A549 (cell line): ENCODE measurements around the gene ATMIN. TPM values are rescaled to one million over a fixed set of nuclear protein-coding genes. Genes with fewer than 3 reads are reported as not detected.

Experiments used
- ATAC-seq, 2 experiments: fragments of 200-7000 bp in 1 of 2; fragments of >200 bp in 1 of 2; cut with Nextera tagmentation in 1 of 2; cut with Tn5 transposase in 1 of 2; 3 replicates each; pipeline versions ENCODE4 v1.8.0 to v1.9.1; 2018 to 2020; ENCODE audit warnings: mild to moderate bottlenecking in 1 of 2, moderate library complexity in 1 of 2
- CTCF ChIA-PET: fragments of 300-600 bp; sonication (Branson Sonifier 250); formaldehyde crosslinking; extraction: SDS; loops from one replicate; lab custom pipeline; 2021; ENCODE audit warnings: antibody characterized with exemption, inconsistent platforms; lab: Yijun Ruan, JAX
- POLR2A ChIA-PET: fragments of 350-600 bp; formaldehyde crosslinking; extraction: SDS; loops from one replicate; lab custom pipeline; 2021; ENCODE audit warnings: antibody characterized with exemption, inconsistent platforms; lab: Yijun Ruan, JAX
- DNase-seq, 2 experiments: peaks; one replicate each; pipeline versions ENCODE4 v3.0.0 to v3.0.0-alpha.2; 2011 to 2016; ENCODE audit warnings: low read depth in 1 of 2, low spot score in 1 of 2
- FAIRE-seq: peaks from 2 replicates; lab custom pipeline; 2011; peaks lifted over from hg19 to GRCh38; lab: Jason Lieb, UNC
- H3K27ac ChIP-seq, 2 experiments: fragments of >200 bp; sonication (Bioruptor Twin); formaldehyde crosslinking; 3 replicates each; pipeline ENCODE4 v1.5.1; 2016 to 2017
- H3K4me1 ChIP-seq: fragments of >200 bp; sonication (Bioruptor Twin); formaldehyde crosslinking; 3 replicates; pipeline ENCODE4 v1.6.1; 2016
- H3K4me2 ChIP-seq: fragments of >200 bp; sonication (Bioruptor Twin); formaldehyde crosslinking; 3 replicates; pipeline ENCODE4 v1.6.1; 2016
- H3K4me3 ChIP-seq: fragments of >200 bp; sonication (Bioruptor Twin); formaldehyde crosslinking; 3 replicates; pipeline ENCODE4 v1.5.1; 2016
- H3K9me3 ChIP-seq: fragments of >200 bp; sonication (Bioruptor Twin); formaldehyde crosslinking; 3 replicates; pipeline ENCODE4 v1.6.1; 2016
- BCL3 ChIP-seq: fragments of >200 bp; sonication (Bioruptor Twin); formaldehyde crosslinking; IDR thresholded peaks from 3 replicates; pipeline ENCODE4 v1.6.1; 2016
- CHD2 ChIP-seq: fragments of 150-350 bp; IDR thresholded peaks from 2 replicates; pipeline ENCODE4 v1.6.1; 2014; ENCODE audit warnings: low read length; ENCODE audit not compliant: partially characterized antibody
- CHD4 ChIP-seq: fragments of 200-600 bp; sonication (generic); IDR thresholded peaks from 2 replicates; pipeline ENCODE4 v1.6.1; 2016; ENCODE audit warnings: antibody characterized with exemption, mild to moderate bottlenecking, borderline replicate concordance
- EHF ChIP-seq: fragments of 250-450 bp; sonication (Bioruptor Pico); IDR thresholded peaks from 2 replicates; pipeline ENCODE4 v1.5.0; 2020; ENCODE audit warnings: mild to moderate bottlenecking
- ESRRA ChIP-seq: fragments of 150-350 bp; IDR thresholded peaks from 2 replicates; pipeline ENCODE4 v1.6.1; 2014; ENCODE audit warnings: mild to moderate bottlenecking, low read length, borderline replicate concordance
- FOSL2 ChIP-seq, 2 experiments: fragments of 450-650 bp in 1 of 2; fragments of >200 bp in 1 of 2; sonication (Bioruptor Twin) in 1 of 2; formaldehyde crosslinking; IDR thresholded peaks; 2 replicates each; pipeline versions ENCODE4 v1.5.0 to v1.6.1; 2016 to 2020; ENCODE audit warnings: mild to moderate bottlenecking in 1 of 2, moderate library complexity in 1 of 2
- FOXS1 ChIP-seq: fragments of 250-450 bp; sonication (Bioruptor Pico); IDR thresholded peaks from 2 replicates; pipeline ENCODE4 v1.5.0; 2020; ENCODE audit warnings: mild to moderate bottlenecking, moderate library complexity
- GATA3 ChIP-seq: IDR thresholded peaks from 2 replicates; pipeline ENCODE4 v1.6.1; 2012; ENCODE audit warnings: borderline replicate concordance
- KDM1A ChIP-seq: fragments of 200-600 bp; sonication (generic); IDR thresholded peaks from 2 replicates; pipeline ENCODE4 v1.6.1; 2016; ENCODE audit warnings: low read depth, mild to moderate bottlenecking
- MAZ ChIP-seq: fragments of 150-350 bp; IDR thresholded peaks from 2 replicates; pipeline ENCODE4 v1.6.1; 2014; ENCODE audit warnings: antibody characterized with exemption, low read depth, low read length, borderline replicate concordance
- MYC ChIP-seq: IDR thresholded peaks from 2 replicates; pipeline ENCODE4 v1.6.1; 2012; ENCODE audit warnings: mild to moderate bottlenecking, inconsistent platforms, low read length, improper control_type of control experiment, borderline replicate concordance
- NFE2L2 ChIP-seq: fragments of 150-350 bp; conservative IDR thresholded peaks from 2 replicates; pipeline ENCODE4 v1.6.1; 2014; ENCODE audit warnings: low read length
- NR3C1 ChIP-seq: fragments of >200 bp; sonication (Bioruptor Twin); formaldehyde crosslinking; IDR thresholded peaks from 3 replicates; pipeline ENCODE4 v1.6.1; 2017
- PBX3 ChIP-seq: IDR thresholded peaks from 2 replicates; pipeline ENCODE4 v1.6.1; 2012
- RAD21 ChIP-seq, 2 experiments: fragments of >200 bp in 1 of 2; sonication (Bioruptor Twin) in 1 of 2; formaldehyde crosslinking in 1 of 2; IDR thresholded peaks in 1 of 2; conservative IDR thresholded peaks in 1 of 2; 2 replicates in 1 of 2; 3 replicates in 1 of 2; pipeline ENCODE4 v1.6.1; 2012 to 2018; ENCODE audit warnings: inconsistent platforms in 1 of 2
- RARB ChIP-seq: fragments of 250-450 bp; sonication (Bioruptor Pico); IDR thresholded peaks from 2 replicates; pipeline ENCODE4 v1.8.0; 2021; ENCODE audit warnings: mild to moderate bottlenecking, moderate library complexity
- RCOR1 ChIP-seq: fragments of 150-350 bp; IDR thresholded peaks from 2 replicates; pipeline ENCODE4 v1.6.1; 2014; ENCODE audit warnings: antibody characterized with exemption, low read length, low read depth
- RFX5 ChIP-seq: fragments of 450-650 bp; IDR thresholded peaks from 2 replicates; pipeline ENCODE4 v1.7.1; 2014; ENCODE audit warnings: antibody characterized with exemption, mild to moderate bottlenecking, moderate library complexity
- SMC3 ChIP-seq: fragments of >200 bp; sonication (Bioruptor Twin); formaldehyde crosslinking; IDR thresholded peaks from 3 replicates; pipeline ENCODE4 v1.6.1; 2018; ENCODE audit warnings: inconsistent platforms
- TFCP2L1 ChIP-seq: fragments of 250-450 bp; sonication (Bioruptor Pico); IDR thresholded peaks from 2 replicates; pipeline ENCODE4 v1.5.0; 2021; ENCODE audit warnings: mild to moderate bottlenecking
- USF2 ChIP-seq: fragments of 450-650 bp; IDR thresholded peaks from 2 replicates; pipeline ENCODE4 v1.6.1; 2014; ENCODE audit warnings: antibody characterized with exemption
- ZFP36 ChIP-seq: fragments of 450-650 bp; IDR thresholded peaks from 2 replicates; pipeline ENCODE4 v1.6.1; 2014; ENCODE audit warnings: borderline replicate concordance; ENCODE audit not compliant: partially characterized antibody
- ZNF302 ChIP-seq: fragments of 250-450 bp; sonication (Bioruptor Pico); IDR thresholded peaks from 2 replicates; pipeline ENCODE4 v1.9.0; 2021; ENCODE audit warnings: inconsistent platforms, mild to moderate bottlenecking, moderate library complexity
- ZSCAN20 ChIP-seq: fragments of 250-450 bp; sonication (Bioruptor Pico); IDR thresholded peaks from 2 replicates; pipeline ENCODE4 v1.8.0; 2022; ENCODE audit warnings: mild to moderate bottlenecking, moderate library complexity
- WGBS: methylation state at CpG from one replicate; pipeline ENCODE4 v1.1.6; 2017; ENCODE audit errors: missing lambda C conversion rate; 5-methylcytosine and 5-hydroxymethylcytosine counted together
- polyA plus RNA-seq, 4 experiments: library from polyadenylated mRNA; depleted of rRNA in 3 of 4; stranded (reverse); fragments of >200 nt; fragmentation: RNase III in 1 of 4; extraction: RNeasy Plus Mini Kit Qiagen cat#74134 plus additional on column Dnase treatment in 1 of 4; gene quantifications; 2 replicates in 3 of 4; 3 replicates in 1 of 4; pipeline ENCODE4 v1.2.3, GENCODE V29; 2011 to 2017
- TF ChIP-seq, protein P1 (sequence below): IDR thresholded peaks from 2 replicates; pipeline ENCODE4 v1.6.1; 2012
- TF ChIP-seq, protein P2 (sequence below): fragments of >200 bp; sonication (Bioruptor Twin); formaldehyde crosslinking; IDR thresholded peaks from 3 replicates; pipeline ENCODE4 v1.5.1; 2016

Gene ATMIN
- polyA plus RNA-seq, 2 of the 4 experiments (the other 2 are of a cell fraction), result 26.2 to 50.4 TPM

DNA sequence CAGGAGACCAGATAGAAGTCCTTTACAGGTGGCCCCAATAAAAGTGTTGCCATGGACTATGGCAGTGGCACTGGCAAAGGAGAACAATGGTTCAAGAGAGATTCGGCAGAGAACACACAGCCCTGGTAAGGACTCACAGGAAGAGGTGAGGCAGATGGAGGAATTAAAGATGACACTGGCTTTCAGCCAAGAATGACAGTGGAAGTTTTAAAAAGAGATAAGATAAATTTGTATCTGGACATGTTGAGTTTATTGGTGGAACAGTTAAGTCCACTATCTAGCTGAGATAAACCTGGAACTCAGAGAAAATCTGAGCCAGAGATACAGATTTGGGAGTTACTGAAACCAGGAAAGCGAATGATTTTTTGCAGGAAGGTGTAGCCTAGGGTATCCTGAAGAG is 49.1 kb upstream of the ATMIN start (continued):
- TF ChIP-seq MYC, result no peak

DNA sequence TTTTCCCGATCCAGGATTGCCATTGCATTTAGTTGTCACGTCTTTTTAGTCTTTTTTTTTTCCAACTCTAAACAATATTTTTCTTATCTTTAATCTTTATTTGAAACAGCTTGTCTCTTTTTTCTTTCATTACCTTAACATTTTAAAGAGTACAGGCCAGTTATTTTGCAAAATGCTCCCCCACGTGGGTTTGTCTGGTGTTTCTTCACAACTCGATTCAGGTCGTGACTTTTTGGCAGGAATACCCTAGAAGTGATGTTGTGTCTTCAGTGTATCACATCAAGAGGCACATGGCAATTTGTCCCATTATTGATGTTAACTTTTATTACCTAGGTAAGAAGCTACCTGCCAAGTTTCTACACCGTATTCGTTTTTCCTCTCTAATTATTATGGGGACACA is 46.9 kb upstream of the ATMIN start:
- Histone ChIP-seq H3K4me1 (peaks cover 67% of the 10 kb centered on the region), H3K9me3 (no peaks in the 10 kb centered on the region), H3K4me2 (no peak overlapping the region), H3K27ac (no peak overlapping the region), H3K4me3 (no peak overlapping the region)
- no peak for FAIRE-seq
- ChIA-PET CTCF (interaction anchor here (0.7 to 2.4 kb wide), 4 partner anchors 9 to 821 kb away, joined by 3 to 9 read pairs (median 4); no protein-coding TSS in a partner anchor), POLR2A (interaction anchor here (1.0 kb wide), 1 partner anchor 9 kb away, joined by 3 read pairs; no protein-coding TSS in a partner anchor)
- no peak for TF ChIP-seq BCL3
- no peak for TF ChIP-seq EHF (CRISPR knock-in tag)
- no peak for TF ChIP-seq FOXS1
- TF ChIP-seq, protein P1, sequence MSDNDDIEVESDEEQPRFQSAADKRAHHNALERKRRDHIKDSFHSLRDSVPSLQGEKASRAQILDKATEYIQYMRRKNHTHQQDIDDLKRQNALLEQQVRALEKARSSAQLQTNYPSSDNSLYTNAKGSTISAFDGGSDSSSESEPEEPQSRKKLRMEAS, result no peak
- TF ChIP-seq RFX5, result no peak
- no peak for TF ChIP-seq RAD21 (conservative IDR thresholded peaks at IDR 0.05 in 1 of 2, IDR thresholded peaks at IDR 0.05 in 1 of 2)
- no peak for TF ChIP-seq SMC3
- TF ChIP-seq PBX3, result no peak
- TF ChIP-seq GATA3, result no peak
- no peak for TF ChIP-seq CHD2
- no peak for TF ChIP-seq RCOR1
- no peak for TF ChIP-seq MAZ
- no peak for TF ChIP-seq TFCP2L1
- TF ChIP-seq ZSCAN20, result no peak
- TF ChIP-seq ZFP36, result no peak
- no peak for TF ChIP-seq NFE2L2
- TF ChIP-seq KDM1A, result no peak
- ATAC-seq, result no peak
- 82% methylated on average over 7 of the region's 7 CpGs for WGBS
- no peak for DNase-seq

DNA sequence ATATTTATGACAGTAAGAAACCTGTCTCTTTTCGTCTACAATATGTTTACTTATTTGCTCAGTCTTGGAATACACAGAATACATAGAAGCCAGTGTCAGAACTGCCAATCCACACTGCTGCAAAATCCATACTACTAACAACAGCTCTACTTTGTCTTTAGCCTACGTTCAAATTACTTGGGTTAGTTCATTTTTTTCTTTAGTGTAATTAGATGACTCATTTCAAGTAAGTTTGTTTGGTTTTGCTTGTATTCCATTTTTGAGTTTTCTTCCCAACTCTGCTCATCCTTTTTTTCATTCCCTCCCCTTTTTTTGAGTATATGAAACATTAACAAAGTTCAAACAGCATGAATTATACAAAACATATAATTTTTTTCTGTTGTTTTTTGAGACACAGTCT is 45.8 kb upstream of the ATMIN start:
- DNase-seq (no peak), ATAC-seq (no peak), FAIRE-seq (no peak)
- no peak overlapping the region for H3K4me3 ChIP-seq
- WGBS, result 29% methylated on average over 2 of the region's 2 CpGs
- H3K4me2 ChIP-seq, result peak overlapping the region; percentile 15; the same call in 1 of the 3 replicates
- peaks cover 67% of the 10 kb centered on the region for H3K4me1 ChIP-seq
- CTCF ChIA-PET, result interaction anchor here (0.9 to 1.6 kb wide), 4 partner anchors 14 to 57 kb away, joined by 3 to 6 read pairs (median 4); no protein-coding TSS in a partner anchor
- H3K27ac ChIP-seq, result no peak overlapping the region
- POLR2A ChIA-PET, result no interaction called here
- no peak for TF ChIP-seq RAD21 (conservative IDR thresholded peaks at IDR 0.05 in 1 of 2, IDR thresholded peaks at IDR 0.05 in 1 of 2)
- no peak for TF ChIP-seq FOSL2 (IDR thresholded peaks at IDR 0.05)
- peak; percentile 11; the same call in 1 of the 2 replicates for TF ChIP-seq FOSL2 (CRISPR knock-in tag; IDR thresholded peaks at IDR 0.05)
- TF ChIP-seq ZNF302, result no peak
- no peaks in the 10 kb centered on the region for H3K9me3 ChIP-seq

DNA sequence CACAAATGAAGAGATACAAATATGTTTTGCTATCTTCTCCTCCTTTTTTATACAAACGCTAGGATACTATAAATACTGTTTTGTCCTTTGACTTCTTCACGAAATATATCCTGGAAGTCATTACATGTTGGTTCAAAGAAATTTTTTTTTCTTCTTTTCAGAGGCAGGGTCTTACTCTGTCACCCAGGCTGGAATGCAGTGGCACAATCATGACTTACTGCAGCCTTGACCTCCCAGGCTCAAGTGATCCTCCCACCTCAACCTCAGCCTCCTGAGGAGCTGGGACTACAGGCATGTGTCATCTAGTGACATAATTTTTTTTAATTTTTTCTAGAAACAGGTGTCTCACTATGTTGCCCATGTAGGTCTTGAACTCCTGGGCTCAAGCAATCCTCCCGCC is 45.1 kb upstream of the ATMIN start:
- Histone ChIP-seq H3K27ac (0 out of 6 replicates have a peak overlapping the region, but pooled peaks of 1 of the 2 experiments have one; percentile 14), H3K9me3 (no peaks in the 10 kb centered on the region), H3K4me2 (no peak overlapping the region)
- ATAC-seq, result no peak
- POLR2A ChIA-PET, result no interaction called here
- DNase-seq, result no peak
- TF ChIP-seq, protein P2, sequence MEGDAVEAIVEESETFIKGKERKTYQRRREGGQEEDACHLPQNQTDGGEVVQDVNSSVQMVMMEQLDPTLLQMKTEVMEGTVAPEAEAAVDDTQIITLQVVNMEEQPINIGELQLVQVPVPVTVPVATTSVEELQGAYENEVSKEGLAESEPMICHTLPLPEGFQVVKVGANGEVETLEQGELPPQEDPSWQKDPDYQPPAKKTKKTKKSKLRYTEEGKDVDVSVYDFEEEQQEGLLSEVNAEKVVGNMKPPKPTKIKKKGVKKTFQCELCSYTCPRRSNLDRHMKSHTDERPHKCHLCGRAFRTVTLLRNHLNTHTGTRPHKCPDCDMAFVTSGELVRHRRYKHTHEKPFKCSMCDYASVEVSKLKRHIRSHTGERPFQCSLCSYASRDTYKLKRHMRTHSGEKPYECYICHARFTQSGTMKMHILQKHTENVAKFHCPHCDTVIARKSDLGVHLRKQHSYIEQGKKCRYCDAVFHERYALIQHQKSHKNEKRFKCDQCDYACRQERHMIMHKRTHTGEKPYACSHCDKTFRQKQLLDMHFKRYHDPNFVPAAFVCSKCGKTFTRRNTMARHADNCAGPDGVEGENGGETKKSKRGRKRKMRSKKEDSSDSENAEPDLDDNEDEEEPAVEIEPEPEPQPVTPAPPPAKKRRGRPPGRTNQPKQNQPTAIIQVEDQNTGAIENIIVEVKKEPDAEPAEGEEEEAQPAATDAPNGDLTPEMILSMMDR, result no peak
- no peak for TF ChIP-seq RFX5
- no peak for TF ChIP-seq USF2
- no peak for TF ChIP-seq NR3C1
- TF ChIP-seq ESRRA, result no peak
- no peak for TF ChIP-seq CHD4
- TF ChIP-seq FOXS1, result no peak
- TF ChIP-seq BCL3, result no peak
- TF ChIP-seq GATA3, result no peak
- no peak for TF ChIP-seq MYC
- TF ChIP-seq RARB (CRISPR knock-in tag), result no peak
- TF ChIP-seq, all 56 proteins: peak for 0
- 92% methylated on average over 3 of the region's 3 CpGs for WGBS
- FAIRE-seq, result no peak
- CTCF ChIA-PET, result interaction anchor here (0.7 to 1.6 kb wide), 6 partner anchors 11 to 58 kb away, joined by 3 to 10 read pairs (median 4); no protein-coding TSS in a partner anchor
- Histone ChIP-seq H3K4me1 (peaks cover 67% of the 10 kb centered on the region), H3K4me3 (no peak overlapping the region)
